GM18907 (cell line): ENCODE measurements around the gene NUFIP1.
A peak's percentile ranks its signal among the peaks of the same experiment; 100 is the strongest.
"Not testable (repeated sequence)": the region's sequence is repeated elsewhere in the genome, so short reads cannot be mapped to it uniquely, and the experiment has no call there.

Source experiments
- ATAC-seq: cut with Tn5 transposase; IDR thresholded peaks from one replicate; pipeline ENCODE4 v1.9.1; 2021; ENCODE audit warnings: mild to moderate bottlenecking, moderate library complexity; ENCODE audit not compliant: unreplicated experiment

The NUFIP1 gene

DNA sequence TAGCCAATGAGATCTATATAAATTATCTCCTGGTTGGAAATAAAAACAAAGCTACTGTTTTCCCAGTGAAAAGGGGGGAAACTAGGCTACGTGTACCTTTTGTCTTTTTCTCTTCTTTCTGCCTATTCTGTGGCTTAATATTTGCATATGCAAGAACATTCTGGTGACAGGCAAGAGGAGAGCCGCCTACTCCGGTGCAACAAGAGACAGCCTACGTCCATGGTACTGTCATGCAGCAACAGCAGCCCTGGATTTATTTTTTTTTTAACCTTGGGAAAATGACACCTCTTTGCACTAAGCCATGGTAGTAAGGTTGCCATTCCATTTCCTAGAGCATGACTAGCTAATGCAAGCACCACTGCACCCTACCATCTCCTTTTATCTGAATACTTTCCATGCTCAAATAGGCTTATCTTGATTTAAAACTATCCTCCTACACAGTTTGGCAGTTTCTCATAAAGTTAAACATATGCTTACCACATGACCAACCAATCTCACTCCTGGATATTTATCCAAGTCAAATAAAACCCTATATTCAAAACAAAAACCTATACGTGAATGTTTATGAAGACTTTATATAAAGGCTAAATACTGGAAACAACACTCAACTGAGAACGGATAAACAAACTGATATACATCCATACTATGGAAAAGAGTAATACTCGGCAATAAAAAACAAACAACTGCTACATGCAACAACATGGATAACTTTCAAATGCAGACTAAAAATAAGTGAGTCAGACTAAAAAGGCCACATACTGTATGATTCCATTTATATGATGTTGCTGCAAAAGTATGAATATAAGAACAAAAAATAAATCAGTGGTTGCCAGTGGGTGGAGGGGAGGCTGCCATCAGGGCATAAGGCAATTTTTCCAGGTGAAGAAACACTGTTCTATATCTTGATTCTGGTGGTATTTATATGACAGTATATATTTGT, 17.3 kb downstream of the NUFIP1 start:
- ATAC-seq = no peak

DNA sequence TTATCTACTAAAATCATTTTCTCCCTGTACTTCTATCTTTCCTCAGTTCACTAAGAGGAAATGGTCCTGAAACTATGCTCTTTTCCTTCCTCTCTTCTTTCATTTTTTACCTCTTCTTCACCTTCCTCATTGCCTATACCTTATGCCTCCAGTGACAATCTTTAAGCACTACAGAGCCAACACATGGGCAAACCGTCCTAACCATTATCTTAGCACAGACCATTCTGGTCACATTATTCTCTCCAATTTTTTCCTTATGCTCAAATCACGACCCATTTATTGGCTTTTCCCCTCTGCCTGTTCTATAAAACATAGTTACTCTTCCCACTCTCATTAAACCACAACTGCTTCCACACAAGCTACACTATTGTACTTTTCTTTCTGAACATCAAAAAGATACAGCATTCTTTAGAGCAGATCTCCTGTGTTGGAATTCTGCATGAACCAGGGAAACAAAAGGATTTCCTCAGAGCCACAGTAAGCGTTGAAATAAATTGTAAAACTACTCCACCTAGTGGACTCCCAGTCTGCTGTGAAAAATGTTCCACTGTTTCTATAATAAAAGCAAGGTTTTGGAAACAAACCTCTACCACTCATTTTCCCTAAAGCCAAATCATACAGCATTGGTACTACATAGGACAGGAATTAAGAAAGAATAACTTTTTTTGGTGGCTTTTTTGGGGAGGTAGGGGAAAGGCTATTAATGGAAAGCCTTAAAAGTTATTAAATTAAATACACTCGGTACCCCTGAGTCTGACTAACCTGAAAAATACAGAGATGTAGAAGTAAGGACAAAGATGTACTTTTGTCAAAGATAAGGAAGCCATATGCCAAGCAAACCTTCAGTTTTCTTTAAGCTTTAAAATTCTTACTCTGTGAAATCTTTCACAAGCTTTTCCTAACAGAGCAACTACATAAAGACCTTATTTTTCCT, 19.5 kb downstream of the NUFIP1 start:
- no peak for ATAC-seq

DNA sequence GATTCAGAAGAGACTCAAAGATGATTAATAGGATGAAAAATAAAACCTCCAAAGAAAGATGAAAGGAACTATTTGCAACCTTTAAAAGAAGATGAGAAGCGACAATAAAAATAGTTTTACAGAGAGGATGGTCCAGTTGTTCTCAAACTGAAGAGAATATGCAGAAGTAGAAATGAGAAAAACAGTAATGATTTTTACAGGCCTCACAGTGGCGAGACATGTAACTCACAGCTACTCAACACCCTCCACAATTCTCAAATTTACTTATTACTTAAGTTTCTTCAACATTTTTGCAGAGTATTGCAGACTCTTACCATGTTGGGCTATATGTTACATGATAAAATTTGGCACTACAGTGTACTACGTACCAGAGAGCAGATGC, 20.8 kb downstream of the NUFIP1 start:
- no peak for ATAC-seq

DNA sequence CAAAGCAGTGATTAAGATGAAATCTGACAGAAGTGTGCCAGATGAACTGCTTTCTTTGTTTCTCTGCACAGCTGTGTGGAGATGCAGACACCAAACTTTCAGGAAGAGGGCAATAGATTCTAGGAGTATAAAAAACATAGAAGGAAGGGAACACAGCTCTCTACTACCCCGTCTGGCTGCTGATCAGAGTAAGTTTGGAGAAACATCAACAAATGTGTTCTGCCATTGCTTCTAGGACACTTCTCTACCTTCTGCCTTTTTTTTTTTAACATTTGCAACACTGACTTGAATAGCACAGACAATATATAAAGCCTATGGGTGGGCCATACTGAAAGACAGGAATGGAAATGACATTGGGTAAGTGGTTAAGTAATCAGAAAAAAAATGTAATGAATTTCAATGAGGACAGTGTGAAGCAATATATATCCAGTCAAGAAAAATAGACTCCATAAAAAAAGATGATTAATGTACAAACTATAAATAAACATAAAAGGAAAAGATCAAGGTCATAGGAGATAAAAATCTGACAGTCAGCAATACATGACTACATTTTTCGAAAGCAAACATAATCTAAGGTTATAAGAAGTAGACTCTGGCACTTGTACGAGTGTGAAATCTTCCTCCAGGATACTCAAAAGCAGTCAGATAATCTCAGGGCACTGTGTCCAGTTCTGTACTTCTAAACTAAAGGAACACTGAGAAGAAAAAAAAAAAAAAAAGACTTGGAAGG, 21.4 kb downstream of the NUFIP1 start:
- no peak for ATAC-seq

DNA sequence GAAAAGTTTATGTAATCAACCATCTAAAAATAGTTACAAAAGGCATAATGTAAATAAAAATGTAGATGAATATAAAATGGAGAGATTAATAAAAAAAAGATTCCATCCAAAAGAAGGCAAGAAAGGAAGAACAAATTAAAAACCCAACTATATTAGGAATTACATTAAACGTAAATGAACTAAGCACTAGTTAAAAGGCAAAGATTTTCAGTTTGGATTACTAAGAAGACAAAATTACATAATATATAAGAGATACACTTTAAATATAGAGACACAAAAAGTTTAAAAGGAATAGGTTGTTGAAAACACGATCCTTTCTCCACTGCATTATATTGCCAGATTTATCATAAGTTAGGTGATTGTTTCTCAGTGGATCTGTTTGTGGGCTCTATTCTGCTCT, 27.3 kb downstream of the NUFIP1 start:
- ATAC-seq = no peak

DNA sequence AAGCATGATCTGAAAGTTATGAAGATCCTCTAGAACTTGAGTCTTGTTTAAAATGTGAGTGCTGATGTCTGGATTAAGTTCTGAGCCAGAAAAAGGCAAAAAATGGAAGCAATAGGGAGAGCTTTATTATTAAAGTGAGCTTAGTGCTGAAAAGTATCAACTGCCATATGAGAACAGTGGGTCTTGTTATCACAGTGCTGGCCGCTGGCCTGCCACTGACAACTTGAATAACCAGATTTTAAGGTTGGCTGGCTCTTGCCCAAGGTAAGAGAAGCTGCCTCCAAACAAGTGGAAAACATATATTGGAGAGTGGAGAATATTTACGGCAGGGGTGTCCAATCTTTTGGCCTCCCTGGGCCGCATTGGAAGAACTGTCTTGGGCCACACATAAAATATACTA, 33.9 kb downstream of the NUFIP1 start:
- no peak for ATAC-seq

DNA sequence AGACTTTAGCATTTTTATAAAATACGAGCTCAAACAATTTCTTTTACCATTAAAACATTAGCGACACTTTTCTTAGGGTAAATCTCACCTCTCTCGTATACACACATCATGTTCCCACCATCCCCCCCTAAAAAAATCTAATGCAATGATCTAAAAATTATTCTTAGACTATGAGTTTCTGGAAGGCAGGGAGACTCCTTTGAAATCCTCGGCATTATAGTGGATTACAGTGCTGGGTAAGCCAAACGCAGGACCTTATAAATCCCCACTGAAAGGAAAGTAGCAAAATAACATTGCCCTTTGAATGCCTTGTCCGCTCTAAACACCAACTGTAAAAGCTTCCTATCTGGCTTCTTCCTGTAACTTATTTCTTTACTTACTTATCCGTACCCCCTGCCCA, 35.0 kb downstream of the NUFIP1 start:
- ATAC-seq = no peak

DNA sequence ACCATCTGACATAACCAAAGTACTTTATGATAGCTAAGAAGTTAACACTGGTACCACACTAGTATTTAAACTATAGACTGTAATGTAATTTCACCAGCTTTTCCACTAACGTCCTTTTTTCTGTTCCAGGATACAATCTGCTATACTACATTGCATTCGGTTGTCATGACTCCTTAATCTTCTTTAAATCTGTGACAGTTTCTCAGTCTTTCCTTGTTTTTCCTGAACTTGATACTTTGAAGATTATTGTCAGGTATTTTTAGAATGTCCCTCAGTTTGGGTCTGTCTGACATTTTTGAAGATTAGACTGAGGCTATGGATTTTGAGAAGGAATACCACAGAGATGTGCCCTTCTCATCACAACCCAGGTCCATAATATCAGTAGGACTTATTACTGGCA, 36.6 kb downstream of the NUFIP1 start:
- ATAC-seq = no peak

DNA sequence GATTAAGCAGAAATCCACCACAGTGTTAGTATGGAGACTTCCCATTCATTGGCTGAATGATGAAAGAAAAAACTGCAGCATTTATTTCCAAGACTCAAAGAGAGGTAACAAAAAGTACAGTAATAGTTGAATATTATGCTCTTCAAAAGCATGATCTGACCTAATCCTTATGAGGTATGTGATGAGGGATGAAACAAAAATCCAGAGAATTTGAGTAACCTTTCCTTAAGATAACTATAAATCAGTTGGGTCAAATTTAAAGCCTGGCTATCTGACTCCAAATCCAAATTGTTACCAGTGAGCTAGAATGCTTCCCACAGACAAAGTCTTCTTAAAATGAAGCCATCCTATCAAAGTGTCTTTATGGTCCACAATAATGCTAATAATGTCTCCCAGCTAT, 38.1 kb downstream of the NUFIP1 start:
- no peak for ATAC-seq

DNA sequence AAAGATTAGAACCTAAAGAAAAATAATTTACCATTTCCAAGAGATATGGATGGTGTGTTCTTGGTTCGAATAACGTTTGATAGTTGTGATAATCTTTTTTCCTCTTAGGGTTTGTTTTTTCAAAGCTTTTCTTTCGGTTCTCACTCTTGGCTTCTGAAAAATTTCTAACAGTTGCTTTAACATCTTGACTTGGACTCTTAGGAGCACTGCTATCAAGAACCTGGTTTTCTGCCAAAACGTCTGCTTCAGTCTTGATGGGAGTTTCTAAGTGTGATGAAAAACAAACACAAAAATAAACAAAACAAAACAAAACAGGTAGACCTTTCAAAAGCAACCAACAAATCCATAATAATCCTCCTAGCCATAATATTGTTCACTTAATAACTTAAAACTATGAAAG, 45.9 kb downstream of the NUFIP1 start:
- ATAC-seq = not testable (repeated sequence)

DNA sequence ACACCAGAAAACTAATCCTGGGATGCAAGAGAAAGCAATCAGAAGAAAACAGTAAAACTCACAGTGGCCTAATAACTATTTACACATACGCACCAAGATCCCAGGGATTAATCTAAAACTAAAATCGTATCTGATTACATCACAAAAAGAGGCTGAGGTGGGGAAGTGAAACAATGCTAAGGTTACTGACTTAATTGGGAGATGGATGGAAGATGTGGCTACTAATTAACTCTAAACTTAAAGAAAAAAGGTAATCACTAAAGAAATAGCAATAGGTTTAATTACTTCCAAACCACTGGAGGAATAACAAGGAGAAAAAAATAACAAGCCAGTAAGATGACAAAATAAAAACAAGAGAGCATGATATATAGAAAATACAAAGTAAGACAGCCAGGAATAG, 50.4 kb downstream of the NUFIP1 start:
- ATAC-seq = no peak

DNA sequence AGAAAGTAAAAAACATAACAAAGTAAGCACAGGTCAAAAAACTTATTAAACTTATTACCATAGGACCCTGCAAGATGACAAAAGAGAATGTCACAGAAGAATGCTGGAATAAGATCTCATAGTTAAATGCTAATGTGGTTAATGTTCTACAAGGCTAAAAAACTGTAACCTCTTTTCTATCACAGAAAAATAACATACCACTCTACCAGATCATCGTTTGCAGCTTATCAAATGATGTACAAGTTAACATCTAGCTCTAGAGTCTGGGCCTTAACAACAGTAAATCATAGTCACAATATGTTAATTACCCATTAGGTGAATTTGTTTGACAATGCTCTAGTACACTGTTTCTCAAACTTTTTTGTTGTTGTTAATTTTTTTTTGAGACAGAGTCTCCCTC, 53.0 kb downstream of the NUFIP1 start:
- ATAC-seq = no peak

DNA sequence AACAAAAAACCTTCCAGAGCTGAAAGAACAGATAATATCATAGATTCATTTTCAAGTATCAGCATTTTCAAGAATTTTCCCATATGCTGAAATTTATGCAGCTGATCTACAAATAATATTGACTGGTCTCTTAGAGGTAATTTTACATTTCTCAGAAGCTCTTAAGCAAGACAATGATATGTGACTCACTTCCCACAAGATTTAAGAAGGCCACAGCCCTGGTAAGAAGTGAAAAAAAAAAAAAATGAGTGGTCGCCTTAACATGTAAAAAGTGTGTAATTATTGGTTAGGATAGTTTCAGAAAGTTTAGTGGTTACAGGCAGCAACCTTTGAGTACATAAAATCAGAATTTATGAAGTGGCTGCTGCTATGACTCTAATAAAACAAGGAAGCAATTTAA, 54.5 kb downstream of the NUFIP1 start:
- peak; percentile 62 for ATAC-seq

DNA sequence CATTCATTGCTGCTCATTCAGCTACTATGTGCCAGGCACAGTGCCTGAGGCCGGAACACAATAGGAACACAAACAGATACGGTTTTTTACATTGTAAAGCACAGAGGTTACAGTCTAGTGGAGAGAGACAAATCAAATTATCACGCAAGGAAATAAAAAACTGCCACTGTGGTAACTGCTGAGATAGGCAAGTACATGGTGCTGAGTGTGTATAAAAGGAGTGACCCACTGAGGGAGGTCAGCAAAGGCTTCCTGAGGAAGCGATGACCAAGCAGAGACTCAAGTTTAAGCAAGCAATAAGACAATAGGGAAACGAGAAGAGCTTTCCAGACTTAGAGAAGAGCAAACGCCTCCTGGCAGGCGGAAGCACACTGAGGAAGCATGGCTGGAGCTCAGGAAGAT, 56.4 kb downstream of the NUFIP1 start:
- no peak for ATAC-seq

DNA sequence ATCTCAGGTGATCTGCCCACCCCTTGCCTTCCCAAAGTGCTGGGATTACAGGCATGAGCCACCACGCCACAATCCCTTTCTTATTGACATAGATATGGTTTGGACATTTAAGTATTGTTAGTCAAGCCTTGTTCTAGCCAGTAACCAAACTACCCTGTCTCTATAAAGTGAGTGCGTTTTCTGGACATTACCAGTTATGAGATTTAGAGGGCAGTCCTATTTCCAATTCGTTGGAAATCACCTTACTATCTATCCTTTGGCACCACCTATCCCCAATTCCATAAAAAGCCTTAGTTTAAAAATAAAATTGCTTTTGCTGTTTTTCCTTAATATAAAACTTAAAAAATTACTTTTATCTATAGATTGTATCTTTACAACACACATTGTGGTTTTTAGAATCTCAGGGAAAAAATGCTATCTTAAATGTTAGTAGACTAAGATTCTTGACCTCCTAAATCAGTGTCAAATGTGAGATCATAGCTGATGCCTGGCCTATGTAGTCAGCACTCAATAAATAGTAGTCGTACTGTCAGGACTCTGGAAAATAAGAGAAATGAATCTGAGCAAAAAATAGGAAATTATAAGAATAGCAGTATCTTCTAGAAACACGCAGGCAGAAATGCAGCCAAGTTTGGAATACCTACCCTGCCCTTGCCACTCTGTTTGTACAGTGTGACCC, 57.0 kb downstream of the NUFIP1 start:
- ATAC-seq = no peak

DNA sequence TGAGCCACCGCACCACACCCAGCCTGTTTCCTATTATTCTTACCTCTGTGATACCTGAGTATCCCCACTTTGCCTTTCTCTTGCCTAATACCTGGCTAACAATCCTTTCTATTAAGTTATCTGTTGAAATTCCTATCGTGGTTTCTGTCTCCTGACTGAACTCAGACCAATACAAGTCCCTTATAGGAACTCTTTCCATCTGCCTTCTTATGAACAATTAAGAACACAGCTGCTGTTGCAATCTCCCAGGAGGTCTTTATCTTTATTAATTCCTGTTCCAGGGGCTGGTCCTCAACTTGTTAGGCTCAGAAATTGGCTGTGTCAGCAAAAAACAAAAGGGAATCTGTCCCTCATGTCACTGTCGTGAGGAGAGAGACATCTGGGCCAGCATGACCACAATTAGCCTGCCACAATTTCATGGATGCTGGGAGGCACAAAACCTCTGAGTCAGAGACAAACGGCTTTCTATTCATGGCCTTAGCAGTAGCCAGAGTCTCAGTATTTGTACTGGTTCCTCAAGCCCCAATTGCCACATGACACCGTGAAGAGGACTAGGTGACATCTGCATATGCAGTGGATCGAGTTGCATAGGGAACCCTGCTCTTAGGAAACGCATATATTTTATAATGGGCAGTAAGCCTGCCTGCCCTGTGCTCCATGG, 58.2 kb downstream of the NUFIP1 start:
- ATAC-seq = no peak

DNA sequence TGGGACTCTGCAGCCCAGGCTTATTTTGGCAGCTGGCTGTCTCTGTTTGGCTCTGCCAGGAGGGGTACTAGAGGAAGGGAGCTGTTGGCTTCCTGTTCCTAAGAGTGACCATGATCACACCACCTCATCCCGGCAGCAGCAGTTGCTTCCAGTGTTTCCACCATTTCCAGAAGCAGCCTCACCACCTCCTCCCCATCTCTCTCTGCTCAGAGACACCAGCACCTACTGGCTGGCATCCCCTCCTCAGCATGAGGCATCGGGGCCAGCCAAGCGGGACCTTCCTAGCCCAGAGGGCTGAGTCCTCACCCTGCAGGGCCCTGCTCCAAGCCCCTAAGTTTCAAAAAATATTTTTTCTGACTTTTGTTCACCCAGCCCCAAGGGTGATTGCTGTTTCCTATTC, 59.0 kb downstream of the NUFIP1 start:
- no peak for ATAC-seq

DNA sequence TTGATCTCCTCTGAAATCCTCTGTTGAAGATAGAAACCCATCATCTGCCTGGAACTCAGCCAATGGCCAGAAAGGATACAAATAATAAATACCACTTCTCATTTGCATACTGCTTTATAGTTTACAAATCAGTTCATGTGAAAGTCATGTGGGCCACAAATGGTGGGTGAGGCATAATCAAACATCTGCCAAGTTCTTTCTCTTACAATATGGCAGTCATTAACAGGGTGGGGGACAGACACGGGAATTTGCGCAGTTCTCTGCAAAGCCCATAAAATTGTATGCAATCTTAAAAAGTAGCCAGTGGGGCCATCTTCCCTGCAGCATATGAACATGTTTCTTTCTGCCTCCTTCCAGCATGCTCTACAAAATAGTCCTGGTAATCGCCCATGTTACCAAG, 59.6 kb downstream of the NUFIP1 start:
- ATAC-seq = no peak

DNA sequence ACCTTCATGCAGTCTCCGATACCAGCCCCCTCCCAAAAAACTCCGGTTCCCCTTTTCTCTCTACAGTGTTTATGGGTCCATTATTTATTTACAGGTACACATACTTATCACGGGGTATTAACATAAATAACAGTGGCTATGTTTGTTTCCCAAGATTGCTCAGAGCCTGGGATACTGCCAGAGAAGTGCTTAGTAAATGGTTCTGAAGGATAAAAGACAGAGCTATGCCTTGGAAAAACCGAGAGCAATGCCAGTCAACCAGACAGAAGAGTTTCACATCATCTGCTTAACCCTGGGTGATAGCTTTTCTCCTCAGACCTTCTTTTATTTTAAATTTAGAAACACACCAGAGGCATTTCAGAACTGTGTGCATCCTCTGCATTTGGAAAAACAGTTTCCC, 61.3 kb downstream of the NUFIP1 start:
- no peak for ATAC-seq
